B cell (primary cell): ENCODE measurements around the gene GLRA1. TPM values are rescaled to one million over a fixed set of nuclear protein-coding genes. Genes with fewer than 3 reads are reported as not detected.

Experiments
- ATAC-seq: fragments of 200-7000 bp; cut with Tn5 transposase; one replicate; pipeline ENCODE4 v1.10.0; 2021; ENCODE audit warnings: low read depth, mild to moderate bottlenecking, moderate number of reproducible peaks, moderate library complexity
- CTCF ChIA-PET: fragments of 350-600 bp; sonication (Branson Sonifier 250); formaldehyde crosslinking; loops from one replicate; lab custom pipeline; 2021; ENCODE audit warnings: antibody characterized with exemption, inconsistent platforms; lab: Charles Lee
- POLR2A ChIA-PET: fragments of 350-600 bp; sonication (Branson Sonifier 250); formaldehyde crosslinking; loops from one replicate; lab custom pipeline; 2021; ENCODE audit warnings: antibody characterized with exemption; lab: Charles Lee
- DNase-seq: peaks from one replicate; pipeline ENCODE4 v3.0.0; 2013
- H2AFZ ChIP-seq: 2 replicates; pipeline ENCODE4 v1.6.1; 2012; ENCODE audit warnings: mild to moderate bottlenecking, low read depth, low read length; ENCODE audit not compliant: insufficient read depth, poor library complexity, severe bottlenecking
- H3K27ac ChIP-seq, 2 donors: 1 replicate in 1 of 2; 2 replicates in 1 of 2; pipeline ENCODE4 v1.5.1; 2012 to 2013; ENCODE audit warnings: low read length in 2 of 2, mild to moderate bottlenecking in 2 of 2, moderate library complexity in 1 of 2
- H3K27me3 ChIP-seq, 4 experiments: fragments of 200-600 bp in 1 of 4; sonication (generic) in 1 of 4; replicated peaks in 1 of 4; 1 replicate in 2 of 4; 2 replicates in 2 of 4; pipeline versions ENCODE4 v1.6.1 to v1.7.0; 2013 to 2016; ENCODE audit warnings: low read length in 3 of 4, mild to moderate bottlenecking in 2 of 4, mixed read lengths in 1 of 4, moderate library complexity in 1 of 4; ENCODE audit not compliant: insufficient read depth in 4 of 4, control insufficient read depth in 3 of 4; ENCODE audit errors: control extremely low read depth in 1 of 4
- H3K36me3 ChIP-seq, 2 experiments: replicated peaks in 1 of 2; 1 replicate in 1 of 2; 2 replicates in 1 of 2; pipeline versions ENCODE4 v1.6.1 to v1.7.1; 2013; ENCODE audit warnings: low read length in 1 of 2; ENCODE audit not compliant: insufficient read depth in 2 of 2, control insufficient read depth in 1 of 2; ENCODE audit errors: control extremely low read depth in 1 of 2, extremely low read depth in 1 of 2
- H3K4me1 ChIP-seq, 2 donors: fragments of 200-600 bp in 1 of 2; sonication (generic) in 1 of 2; 1 replicate in 1 of 2; 2 replicates in 1 of 2; pipeline versions ENCODE4 v1.5.1 to v1.6.1; 2013 to 2017; ENCODE audit warnings: low read length in 2 of 2; ENCODE audit not compliant: control insufficient read depth in 2 of 2, insufficient read depth in 2 of 2
- H3K4me2 ChIP-seq: replicated peaks from 2 replicates; pipeline ENCODE3; 2012; ENCODE audit warnings: mild to moderate bottlenecking, low read depth, low read length; ENCODE audit not compliant: poor library complexity, severe bottlenecking
- H3K4me3 ChIP-seq, 5 experiments: fragments of 200-600 bp in 1 of 5; sonication (generic) in 1 of 5; 1 replicate in 3 of 5; 2 replicates in 2 of 5; pipeline versions ENCODE4 v1.5.1 to v1.7.0; 2011 to 2016; ENCODE audit warnings: low read length in 4 of 5, mild to moderate bottlenecking in 4 of 5, low read depth in 2 of 5, control low read depth in 1 of 5, moderate library complexity in 1 of 5; ENCODE audit not compliant: insufficient read depth in 1 of 5; ENCODE audit errors: control extremely low read depth in 1 of 5, extremely low read depth in 1 of 5
- H3K79me2 ChIP-seq: fragments of 200-600 bp; sonication (generic); one replicate; pipeline ENCODE4 v1.6.0; 2016; ENCODE audit warnings: low read length; ENCODE audit not compliant: control insufficient read depth, insufficient read depth
- H3K9ac ChIP-seq: fragments of 200-600 bp; sonication (generic); 2 replicates; pipeline ENCODE4 v1.6.1; 2017; ENCODE audit warnings: mild to moderate bottlenecking, low read length, moderate library complexity
- H3K9me3 ChIP-seq, 3 donors: one replicate each; pipeline versions ENCODE4 v1.6.1 to v1.7.1; 2013; ENCODE audit warnings: low read length in 2 of 3; ENCODE audit not compliant: control insufficient read depth in 2 of 3, insufficient read depth in 1 of 3; ENCODE audit errors: control extremely low read depth in 1 of 3
- H4K20me1 ChIP-seq: 2 replicates; pipeline ENCODE4 v1.6.0; 2012; ENCODE audit warnings: mild to moderate bottlenecking, low read length; ENCODE audit not compliant: insufficient read depth, control insufficient read depth, poor library complexity, severe bottlenecking
- H3K27ac Mint-ChIP-seq: one replicate; pipeline ENCODE4 v1.8.0; 2021; ENCODE audit warnings: mixed read lengths
- H3K27me3 Mint-ChIP-seq: one replicate; pipeline ENCODE4 v1.8.0; 2021; ENCODE audit warnings: mixed read lengths
- H3K4me1 Mint-ChIP-seq: one replicate; pipeline ENCODE4 v1.8.0; 2021; ENCODE audit warnings: mixed read lengths
- H3K4me3 Mint-ChIP-seq: one replicate; pipeline ENCODE4 v1.8.0; 2021; ENCODE audit warnings: mixed read lengths
- H3K9me3 Mint-ChIP-seq: one replicate; pipeline ENCODE4 v1.8.0; 2022; ENCODE audit warnings: mixed read lengths; ENCODE audit not compliant: insufficient read depth
- CTCF ChIP-seq: fragments of 200-600 bp; IDR thresholded peaks from one replicate; pipeline ENCODE4 v1.8.0; 2022; ENCODE audit warnings: antibody characterized with exemption, mild to moderate bottlenecking
- EZH2 ChIP-seq: IDR thresholded peaks from 2 replicates; pipeline ENCODE4 v1.6.1; 2012; ENCODE audit warnings: borderline replicate concordance, low read depth, mild to moderate bottlenecking, moderate library complexity, low read length; ENCODE audit not compliant: insufficient read depth, poor library complexity, severe bottlenecking
- WGBS: methylation state at CpG from one replicate; pipeline ENCODE4 v1.1.5; 2013; ENCODE audit warnings: missing lambda C conversion rate; ENCODE audit not compliant: insufficient coverage; 5-methylcytosine and 5-hydroxymethylcytosine counted together
- intact Hi-C: fragments of 100-400 bp; cut with micrococcal nuclease; formaldehyde crosslinking; loops from one replicate; pipeline ENCODE4 v1.10.0; 2022
- polyA plus RNA-seq: library from polyadenylated mRNA; depleted of rRNA; stranded (reverse); fragments of >200 nt; gene quantifications from 2 replicates; pipeline ENCODE4 v1.2.3, GENCODE V29; 2012
- total RNA-seq, 2 donors: library from RNA; stranded (reverse); fragments of 120-200 nt in 1 of 2; gene quantifications; 1 replicate in 1 of 2; 2 replicates in 1 of 2; pipeline versions ENCODE4 v1.2.3 to v1.2.4, GENCODE V29; 2013 to 2022

GLRA1 gene
- total and polyA plus RNA-seq, 2 donors (not counting 1 experiment from before 2014, with no cell fraction given) = not detected

GRCh38 chr5:151798674-151799073 lies 126.0 kb downstream of the GLRA1 start:
- Mint-ChIP-seq H3K27me3 (no peaks in the 10 kb centered on the region), H3K4me3 (no peak overlapping the region), H3K27ac (no peak overlapping the region), H3K4me1 (no peaks in the 10 kb centered on the region), H3K9me3 (no peaks in the 10 kb centered on the region)
- Histone ChIP-seq H3K4me2 (no peak overlapping the region), H3K9ac (no peak overlapping the region), H3K27me3 (no peaks in the 10 kb centered on the region), H3K79me2 (peaks cover 17% of the 10 kb centered on the region), H3K9me3 (no peaks in the 10 kb centered on the region), H4K20me1 (peaks cover 31% of the 10 kb centered on the region), H3K27ac (no peak overlapping the region), H2AFZ (no peak overlapping the region), H3K4me1 (no peaks in the 10 kb centered on the region), H3K36me3 (peaks cover 2 to 87% of the 10 kb centered on the region in 2 experiments), H3K4me3 (no peak overlapping the region)
- ChIA-PET POLR2A (no interaction called here), CTCF (interaction anchor here (1.4 to 1.5 kb wide), 2 partner anchors 27 to 30 kb away, joined by 3 to 4 read pairs; no protein-coding TSS in a partner anchor)
- ATAC-seq = no peak
- no peak for DNase-seq
- TF ChIP-seq CTCF = no peak
- no peak for TF ChIP-seq EZH2
- WGBS = 100% methylated on average over 2 of the region's 3 CpGs
- intact Hi-C loops = no loop called here

- Histone ChIP-seq H4K20me1 (peaks cover 43% of the 10 kb centered on the region), H3K4me1 (no peaks in the 10 kb centered on the region), H3K9me3 (no peaks in the 10 kb centered on the region), H3K9ac (no peak overlapping the region), H3K27me3 (no peaks in the 10 kb centered on the region), H3K27ac (no peak overlapping the region), H3K79me2 (peaks cover 37% of the 10 kb centered on the region), H3K36me3 (peaks cover 4 to 97% of the 10 kb centered on the region in 2 experiments), H3K4me2 (no peak overlapping the region), H2AFZ (no peak overlapping the region), H3K4me3 (no peak overlapping the region)
- ATAC-seq = no peak
- Mint-ChIP-seq H3K4me1 (no peaks in the 10 kb centered on the region), H3K4me3 (no peak overlapping the region), H3K27me3 (no peaks in the 10 kb centered on the region), H3K9me3 (no peaks in the 10 kb centered on the region), H3K27ac (no peak overlapping the region)
- intact Hi-C loops = no loop called here
- no peak for DNase-seq
- POLR2A ChIA-PET = no interaction called here
- CTCF ChIA-PET = no interaction called here
- no CpG with 5 or more reads among the region's 1 CpG for WGBS
- TF ChIP-seq CTCF = no peak
- TF ChIP-seq EZH2 = no peak
Observed at GRCh38 chr5:151795426-151795825, 129.2 kb downstream of the GLRA1 start.
